ENCODE measurements around the gene PTPRM. TPM values are rescaled to one million over a fixed set of nuclear protein-coding genes. Genes with fewer than 3 reads are reported as not detected.

The PTPRM gene
- total and polyA plus RNA-seq, 9 donors: 61.7 to 91.5 (median 66.4) TPM

DNA sequence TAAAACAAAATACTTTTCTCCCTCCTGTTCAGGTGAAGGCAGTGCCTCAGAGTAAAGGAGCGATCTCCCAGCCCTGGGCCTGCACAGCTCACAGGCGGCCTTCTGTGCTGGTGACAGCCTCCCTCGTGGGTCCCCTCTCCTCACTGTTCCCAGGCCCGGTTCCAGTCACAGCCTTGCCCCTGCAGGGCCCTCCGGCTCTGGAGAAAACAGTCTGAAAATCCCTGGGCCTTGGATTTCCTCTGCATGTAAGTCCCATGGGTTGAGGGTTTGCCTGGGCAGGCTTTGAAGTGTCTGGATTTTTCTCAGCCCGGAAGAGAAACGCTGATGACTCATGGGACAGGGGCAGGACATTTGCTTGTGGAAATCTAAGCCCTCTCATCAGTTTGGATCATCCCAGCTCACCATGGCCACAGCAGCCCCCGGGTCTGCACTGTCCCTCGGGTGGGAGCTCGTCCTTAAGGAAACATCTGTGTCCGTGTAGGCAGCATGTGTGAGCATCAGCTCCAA is 856.0 kb downstream of the PTPRM start:
- 36% methylated on average over 10 of the region's 11 CpGs for WGBS (ENCODE audit: insufficient coverage)
- no peaks in the 10 kb centered on the region for H3K36me3 ChIP-seq (ENCODE audit: control insufficient read depth, insufficient read depth, low read length)
- H3K27ac ChIP-seq (ENCODE audit: low read length): no peak overlapping the region
- H3K27me3 ChIP-seq (ENCODE audit: control insufficient read depth, insufficient read depth, low read length): no peaks in the 10 kb centered on the region
- H3K4me3 ChIP-seq (ENCODE audit: low read length): no peak overlapping the region
- H3K4me1 ChIP-seq (ENCODE audit: control insufficient read depth, insufficient read depth, low read length): no peaks in the 10 kb centered on the region
- H3K9me3 ChIP-seq (replicated peaks; ENCODE audit: control insufficient read depth, low read depth, low read length): no peaks in the 10 kb centered on the region
- peak; percentile 34 for DNase-seq

- no peaks in the 10 kb centered on the region for H3K9me3 ChIP-seq (replicated peaks; ENCODE audit: control insufficient read depth, low read depth, low read length)
- WGBS (ENCODE audit: insufficient coverage): 80% methylated on average over 1 of the region's 7 CpGs
- H3K36me3 ChIP-seq (ENCODE audit: control insufficient read depth, insufficient read depth, low read length): no peaks in the 10 kb centered on the region
Measured at GRCh38 chr18:8424481-8424880, 857.4 kb downstream of the PTPRM start.

GRCh38 chr18:8424917-8425725 is 858.0 kb downstream of the PTPRM start:
- WGBS (ENCODE audit: insufficient coverage): 71% methylated on average over 6 of the region's 13 CpGs
- DNase-seq: no peak
- no peaks in the 10 kb centered on the region for H3K36me3 ChIP-seq (ENCODE audit: control insufficient read depth, insufficient read depth, low read length)
- no peak overlapping the region for H3K27ac ChIP-seq (ENCODE audit: low read length)
- H3K4me1 ChIP-seq (ENCODE audit: control insufficient read depth, insufficient read depth, low read length): no peaks in the 10 kb centered on the region
- H3K4me3 ChIP-seq (ENCODE audit: low read length): no peak overlapping the region
- no peaks in the 10 kb centered on the region for H3K9me3 ChIP-seq (replicated peaks; ENCODE audit: control insufficient read depth, low read depth, low read length)
- no peaks in the 10 kb centered on the region for H3K27me3 ChIP-seq (ENCODE audit: control insufficient read depth, insufficient read depth, low read length)

More at GRCh38 chr18:8424481-8424880, 857.4 kb downstream of the PTPRM start:
- Histone ChIP-seq H3K4me1 (ENCODE audit: control insufficient read depth, insufficient read depth, low read length) (no peaks in the 10 kb centered on the region), H3K4me3 (ENCODE audit: low read length) (no peak overlapping the region), H3K27me3 (ENCODE audit: control insufficient read depth, insufficient read depth, low read length) (no peaks in the 10 kb centered on the region), H3K27ac (ENCODE audit: low read length) (no peak overlapping the region)
- no peak for DNase-seq

DNA sequence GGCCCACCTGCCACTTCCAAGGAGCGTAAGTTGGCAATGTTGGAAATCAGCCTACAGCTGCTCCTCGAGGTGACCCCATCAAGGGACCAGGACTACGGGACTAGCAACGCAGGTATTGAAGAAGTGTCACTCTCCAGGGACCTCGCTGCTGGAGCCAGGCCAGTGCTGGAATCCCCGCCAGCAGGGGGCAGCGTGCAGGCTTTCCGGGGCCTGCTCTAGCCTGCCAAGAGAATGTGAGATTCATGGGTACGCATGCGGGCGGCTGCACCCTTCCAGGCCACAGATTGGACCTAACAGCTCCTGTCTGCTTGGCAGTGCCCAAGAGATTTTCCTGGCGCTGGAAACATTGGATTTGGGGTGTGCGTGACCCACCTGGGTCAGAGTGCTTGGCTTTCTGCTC is 859.3 kb downstream of the PTPRM start:
- no peaks in the 10 kb centered on the region for H3K36me3 ChIP-seq (ENCODE audit: control insufficient read depth, insufficient read depth, low read length)
- H3K27ac ChIP-seq (ENCODE audit: low read length): no peak overlapping the region
- WGBS (ENCODE audit: insufficient coverage): 63% methylated on average over 11 of the region's 13 CpGs
- no peaks in the 10 kb centered on the region for H3K4me1 ChIP-seq (ENCODE audit: control insufficient read depth, insufficient read depth, low read length)
- no peak for DNase-seq
- no peaks in the 10 kb centered on the region for H3K27me3 ChIP-seq (ENCODE audit: control insufficient read depth, insufficient read depth, low read length)
- no peaks in the 10 kb centered on the region for H3K9me3 ChIP-seq (replicated peaks; ENCODE audit: control insufficient read depth, low read depth, low read length)
- H3K4me3 ChIP-seq (ENCODE audit: low read length): no peak overlapping the region

DNA sequence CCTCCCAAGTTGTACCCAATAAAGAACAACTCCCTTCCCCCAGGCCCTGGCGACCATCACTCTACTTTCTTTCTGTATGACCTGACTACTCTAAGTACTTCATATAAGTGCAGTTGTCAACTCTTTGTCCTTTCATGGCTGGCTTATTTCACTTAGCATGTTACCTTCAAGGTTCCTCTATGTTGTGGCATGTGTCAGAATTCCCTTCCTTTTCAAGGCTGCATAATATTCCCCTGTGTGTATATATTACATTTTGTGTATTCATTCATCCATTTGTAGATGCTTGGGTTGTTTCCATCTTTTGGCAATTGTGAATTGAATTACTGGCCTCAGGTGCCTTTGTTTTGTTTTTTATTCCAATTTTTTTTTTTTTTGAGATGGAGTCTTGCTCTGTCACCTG is 860.2 kb downstream of the PTPRM start:
- Histone ChIP-seq H3K9me3 (replicated peaks; ENCODE audit: control insufficient read depth, low read depth, low read length) (no peaks in the 10 kb centered on the region), H3K36me3 (ENCODE audit: control insufficient read depth, insufficient read depth, low read length) (no peaks in the 10 kb centered on the region), H3K27ac (ENCODE audit: low read length) (no peak overlapping the region), H3K4me1 (ENCODE audit: control insufficient read depth, insufficient read depth, low read length) (no peaks in the 10 kb centered on the region), H3K4me3 (ENCODE audit: low read length) (no peak overlapping the region), H3K27me3 (ENCODE audit: control insufficient read depth, insufficient read depth, low read length) (no peaks in the 10 kb centered on the region)
- whole genome bisulfite sequencing (ENCODE audit: insufficient coverage): 100% methylated on average over 1 of the region's 1 CpG
- DNase-seq: no peak

DNA sequence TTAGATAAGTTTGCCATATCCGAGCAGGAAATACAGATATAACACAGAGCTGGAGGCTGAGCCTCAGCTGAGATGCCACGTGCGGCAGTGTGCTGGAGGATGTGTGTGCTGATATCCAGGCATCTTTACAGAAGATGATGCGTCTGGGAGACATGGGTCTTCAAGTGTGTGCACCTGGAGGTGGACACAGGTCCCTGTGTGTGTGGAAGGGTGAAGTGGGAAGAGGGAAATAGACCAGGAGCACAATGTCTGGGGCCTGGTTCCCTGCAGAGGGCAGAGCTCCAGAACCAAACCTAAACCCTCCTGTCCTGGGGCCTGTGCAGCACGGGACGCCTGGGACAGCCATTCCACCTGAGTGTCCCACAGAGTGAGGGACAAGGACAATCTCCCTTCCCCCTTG is 861.8 kb downstream of the PTPRM start:
- WGBS (ENCODE audit: insufficient coverage): 89% methylated on average over 6 of the region's 6 CpGs
- no peaks in the 10 kb centered on the region for H3K27me3 ChIP-seq (ENCODE audit: control insufficient read depth, insufficient read depth, low read length)
- H3K4me1 ChIP-seq (ENCODE audit: control insufficient read depth, insufficient read depth, low read length): no peaks in the 10 kb centered on the region
- H3K4me3 ChIP-seq (ENCODE audit: low read length): no peak overlapping the region
- DNase-seq: no peak
- no peaks in the 10 kb centered on the region for H3K36me3 ChIP-seq (ENCODE audit: control insufficient read depth, insufficient read depth, low read length)
- no peak overlapping the region for H3K27ac ChIP-seq (ENCODE audit: low read length)
- H3K9me3 ChIP-seq (replicated peaks; ENCODE audit: control insufficient read depth, low read depth, low read length): no peaks in the 10 kb centered on the region

DNA sequence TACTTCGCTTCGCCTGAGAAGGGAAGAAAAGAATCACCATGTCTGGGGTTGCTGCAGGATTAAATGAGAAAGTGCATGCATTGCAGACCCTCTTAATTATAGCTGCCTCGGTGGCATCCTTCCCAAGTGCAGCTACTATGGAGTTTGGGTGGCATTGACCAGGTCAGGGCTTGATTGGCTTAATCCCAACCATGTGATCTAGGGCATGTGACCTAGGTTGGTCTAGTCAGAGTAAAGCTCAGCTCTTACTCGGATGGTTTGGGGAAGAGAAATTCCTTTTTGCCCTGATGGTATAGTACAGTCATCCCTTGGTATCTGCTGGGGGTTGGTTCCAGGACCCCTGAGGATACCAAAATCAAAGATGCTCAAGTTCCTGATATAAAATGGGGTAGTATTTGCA is 863.9 kb downstream of the PTPRM start:
- H3K27ac ChIP-seq (ENCODE audit: low read length): no peak overlapping the region
- H3K4me3 ChIP-seq (ENCODE audit: low read length): no peak overlapping the region
- H3K9me3 ChIP-seq (replicated peaks; ENCODE audit: control insufficient read depth, low read depth, low read length): no peaks in the 10 kb centered on the region
- no peaks in the 10 kb centered on the region for H3K4me1 ChIP-seq (ENCODE audit: control insufficient read depth, insufficient read depth, low read length)
- no peaks in the 10 kb centered on the region for H3K36me3 ChIP-seq (ENCODE audit: control insufficient read depth, insufficient read depth, low read length)
- 67% methylated on average over 1 of the region's 4 CpGs for WGBS (ENCODE audit: insufficient coverage)
- no peak for DNase-seq
- no peaks in the 10 kb centered on the region for H3K27me3 ChIP-seq (ENCODE audit: control insufficient read depth, insufficient read depth, low read length)

DNA sequence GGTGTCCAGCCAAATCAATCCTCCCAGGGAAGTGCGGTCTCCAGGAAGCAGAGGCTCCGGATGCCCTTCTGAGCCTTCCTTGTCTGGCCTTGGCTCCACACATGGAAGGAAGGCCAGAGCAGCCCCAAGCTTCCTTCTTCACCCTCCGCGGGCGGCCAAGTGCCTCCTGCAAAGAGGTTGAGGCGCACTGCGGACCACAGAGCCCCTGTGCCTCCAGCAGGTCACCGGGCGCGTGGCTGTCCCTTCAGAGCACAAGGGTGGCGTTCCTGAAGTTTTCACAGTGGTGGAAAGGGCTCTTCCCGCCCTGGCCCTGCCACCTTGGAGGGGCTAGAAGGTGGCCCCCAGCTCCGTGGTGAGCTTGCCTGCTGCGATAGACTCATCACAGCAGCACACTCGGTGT is 866.2 kb downstream of the PTPRM start:
- H3K4me3 ChIP-seq (ENCODE audit: low read length): no peak overlapping the region
- no peaks in the 10 kb centered on the region for H3K27me3 ChIP-seq (ENCODE audit: control insufficient read depth, insufficient read depth, low read length)
- WGBS (ENCODE audit: insufficient coverage): 86% methylated on average over 15 of the region's 15 CpGs
- no peaks in the 10 kb centered on the region for H3K36me3 ChIP-seq (ENCODE audit: control insufficient read depth, insufficient read depth, low read length)
- DNase-seq: no peak
- no peak overlapping the region for H3K27ac ChIP-seq (ENCODE audit: low read length)
- no peaks in the 10 kb centered on the region for H3K9me3 ChIP-seq (replicated peaks; ENCODE audit: control insufficient read depth, low read depth, low read length)
- no peaks in the 10 kb centered on the region for H3K4me1 ChIP-seq (ENCODE audit: control insufficient read depth, insufficient read depth, low read length)

GRCh38 chr18:8433771-8434170 is 866.7 kb downstream of the PTPRM start:
- H3K36me3 ChIP-seq (ENCODE audit: control insufficient read depth, insufficient read depth, low read length): no peaks in the 10 kb centered on the region
- H3K27ac ChIP-seq (ENCODE audit: low read length): no peak overlapping the region
- no peak for DNase-seq
- WGBS (ENCODE audit: insufficient coverage): 67% methylated on average over 1 of the region's 7 CpGs
- no peaks in the 10 kb centered on the region for H3K27me3 ChIP-seq (ENCODE audit: control insufficient read depth, insufficient read depth, low read length)
- H3K9me3 ChIP-seq (replicated peaks; ENCODE audit: control insufficient read depth, low read depth, low read length): no peaks in the 10 kb centered on the region
- H3K4me3 ChIP-seq (ENCODE audit: low read length): no peak overlapping the region
- H3K4me1 ChIP-seq (ENCODE audit: control insufficient read depth, insufficient read depth, low read length): no peaks in the 10 kb centered on the region

DNA sequence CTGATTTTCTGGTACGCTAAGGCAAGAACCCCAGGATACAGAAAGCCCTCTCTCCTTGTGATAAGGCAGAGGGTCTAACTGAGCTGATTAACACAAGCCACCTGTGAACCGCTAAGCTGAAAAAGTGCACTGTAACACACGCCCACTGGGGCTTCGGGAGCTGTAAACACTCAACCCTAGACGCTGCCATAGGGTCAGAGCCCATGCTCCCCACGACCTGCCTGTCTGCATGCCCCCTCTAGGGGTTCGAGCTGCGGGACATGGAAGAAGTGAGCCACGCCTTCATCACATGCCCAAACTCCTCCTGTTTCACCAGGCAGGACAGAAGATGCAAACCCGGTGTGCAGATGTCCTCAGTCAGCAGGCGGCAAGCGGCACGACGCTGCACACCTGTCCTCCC is 868.3 kb downstream of the PTPRM start:
- Histone ChIP-seq H3K4me3 (ENCODE audit: low read length) (no peak overlapping the region), H3K27me3 (ENCODE audit: control insufficient read depth, insufficient read depth, low read length) (no peaks in the 10 kb centered on the region), H3K4me1 (ENCODE audit: control insufficient read depth, insufficient read depth, low read length) (no peaks in the 10 kb centered on the region), H3K27ac (ENCODE audit: low read length) (no peak overlapping the region), H3K9me3 (replicated peaks; ENCODE audit: control insufficient read depth, low read depth, low read length) (peaks cover 3% of the 10 kb centered on the region), H3K36me3 (ENCODE audit: control insufficient read depth, insufficient read depth, low read length) (no peaks in the 10 kb centered on the region)
- 67% methylated on average over 14 of the region's 14 CpGs for WGBS (ENCODE audit: insufficient coverage)
- DNase-seq: no peak

Measured in muscle of leg (tissue), 11 donors.